AG10803 (cell line): ENCODE results near the gene SNX20.

Experiments
- DNase-seq: peaks from one replicate; pipeline ENCODE4 v3.0.0; 2010; ENCODE audit warnings: low read depth
- H3K4me3 ChIP-seq: 2 replicates; pipeline ENCODE4 v1.5.1; 2011; ENCODE audit warnings: mild to moderate bottlenecking, low read length, control low read depth
- TF ChIP-seq, protein P1 (sequence below): conservative IDR thresholded peaks from 2 replicates; pipeline ENCODE4 v1.5.1; 2011; ENCODE audit warnings: mild to moderate bottlenecking, low read length, control low read depth, inconsistent platforms

The SNX20 gene

DNA sequence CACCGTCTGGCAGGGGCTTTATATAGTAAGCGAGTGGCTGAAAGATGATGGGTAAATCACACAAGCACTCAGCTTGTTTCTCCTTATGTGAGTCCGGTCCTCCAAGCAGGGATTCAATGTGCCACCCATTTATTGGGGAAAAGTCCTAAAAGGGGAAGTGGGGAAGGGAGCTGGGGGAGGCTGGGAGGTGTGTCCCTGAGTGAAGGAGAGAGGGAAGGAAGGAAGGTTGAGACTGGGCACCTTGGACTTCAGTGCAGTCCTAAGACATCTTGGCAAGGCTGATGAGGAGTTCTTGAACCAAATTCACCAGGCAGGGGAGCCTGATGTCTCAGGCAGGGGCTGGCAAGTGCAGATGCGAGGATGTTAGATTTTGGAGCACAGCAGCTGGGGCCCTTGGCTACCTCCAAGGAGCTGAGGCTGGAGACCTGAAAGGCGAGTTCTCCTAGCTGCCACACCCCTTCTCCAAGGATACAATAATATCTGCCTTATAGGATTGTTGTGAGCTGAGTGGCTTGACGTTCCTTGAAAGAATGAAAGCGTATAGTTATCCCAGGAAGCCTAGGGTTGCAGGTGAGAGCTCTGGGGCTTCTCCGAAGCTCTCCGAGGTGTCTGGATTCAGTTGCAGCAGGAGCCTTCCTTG lies 37.8 kb upstream of the SNX20 start:
- DNase-seq, result no peak
- TF ChIP-seq, protein P1, sequence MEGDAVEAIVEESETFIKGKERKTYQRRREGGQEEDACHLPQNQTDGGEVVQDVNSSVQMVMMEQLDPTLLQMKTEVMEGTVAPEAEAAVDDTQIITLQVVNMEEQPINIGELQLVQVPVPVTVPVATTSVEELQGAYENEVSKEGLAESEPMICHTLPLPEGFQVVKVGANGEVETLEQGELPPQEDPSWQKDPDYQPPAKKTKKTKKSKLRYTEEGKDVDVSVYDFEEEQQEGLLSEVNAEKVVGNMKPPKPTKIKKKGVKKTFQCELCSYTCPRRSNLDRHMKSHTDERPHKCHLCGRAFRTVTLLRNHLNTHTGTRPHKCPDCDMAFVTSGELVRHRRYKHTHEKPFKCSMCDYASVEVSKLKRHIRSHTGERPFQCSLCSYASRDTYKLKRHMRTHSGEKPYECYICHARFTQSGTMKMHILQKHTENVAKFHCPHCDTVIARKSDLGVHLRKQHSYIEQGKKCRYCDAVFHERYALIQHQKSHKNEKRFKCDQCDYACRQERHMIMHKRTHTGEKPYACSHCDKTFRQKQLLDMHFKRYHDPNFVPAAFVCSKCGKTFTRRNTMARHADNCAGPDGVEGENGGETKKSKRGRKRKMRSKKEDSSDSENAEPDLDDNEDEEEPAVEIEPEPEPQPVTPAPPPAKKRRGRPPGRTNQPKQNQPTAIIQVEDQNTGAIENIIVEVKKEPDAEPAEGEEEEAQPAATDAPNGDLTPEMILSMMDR, result no peak
- H3K4me3 ChIP-seq, result no peak overlapping the region

DNA sequence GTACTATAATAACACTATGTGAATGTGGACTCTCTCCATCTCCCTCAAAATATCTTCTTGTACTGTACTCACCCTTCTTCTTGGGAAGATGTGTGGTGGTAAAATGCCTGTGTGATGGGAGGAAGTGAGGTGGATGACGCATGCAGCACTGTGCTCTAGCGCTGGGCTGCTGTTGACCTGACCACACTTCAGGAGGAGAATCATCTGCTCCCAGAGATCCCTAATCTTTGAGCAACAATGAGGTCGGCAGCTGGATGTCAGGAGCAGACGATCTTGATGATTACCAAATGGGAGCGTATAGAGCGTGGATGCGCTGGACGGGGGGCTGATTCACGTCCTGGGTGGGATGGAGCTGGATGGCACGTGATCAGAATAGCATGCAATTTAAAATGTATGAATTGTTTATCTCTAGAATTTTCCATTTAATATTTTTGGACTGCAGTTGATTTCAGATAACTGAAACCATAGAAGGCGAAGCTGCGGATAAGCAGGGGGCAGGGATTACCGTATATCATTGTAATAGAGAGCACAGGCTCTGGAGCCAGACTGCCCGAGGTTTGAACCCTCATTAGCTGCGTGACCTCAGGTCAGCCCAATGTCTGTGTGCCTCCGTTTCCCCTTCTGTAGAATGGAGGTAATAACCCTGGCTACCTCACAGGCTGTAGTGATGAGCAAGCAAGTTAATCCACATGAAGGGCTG lies 37.1 kb upstream of the SNX20 start:
- peak; percentile 50 for DNase-seq
- TF ChIP-seq, protein P1, result no peak
- H3K4me3 ChIP-seq, result peak overlapping the region; percentile 38

DNA sequence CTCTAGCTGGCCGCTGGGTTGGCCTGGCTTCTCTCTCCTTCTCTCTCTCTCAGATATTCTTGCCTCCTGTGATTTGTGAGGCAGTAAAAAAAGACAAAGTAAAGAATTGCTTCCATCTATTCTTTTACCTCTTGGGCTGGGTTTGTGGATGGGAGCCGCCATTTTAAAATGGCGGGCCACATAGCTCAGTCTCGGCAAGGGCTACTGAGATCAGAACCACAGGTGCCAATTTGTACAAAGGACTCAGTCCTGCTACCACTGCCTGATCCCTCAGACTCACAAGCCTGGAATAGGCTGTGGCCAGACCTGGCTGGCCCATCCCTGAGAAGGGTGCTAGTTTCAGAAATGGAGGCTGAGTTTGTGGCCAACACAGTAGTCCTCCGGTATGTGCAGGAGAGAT lies 36.4 kb upstream of the SNX20 start:
- no peak overlapping the region for H3K4me3 ChIP-seq
- no peak for DNase-seq
- TF ChIP-seq, protein P1, result no peak

DNA sequence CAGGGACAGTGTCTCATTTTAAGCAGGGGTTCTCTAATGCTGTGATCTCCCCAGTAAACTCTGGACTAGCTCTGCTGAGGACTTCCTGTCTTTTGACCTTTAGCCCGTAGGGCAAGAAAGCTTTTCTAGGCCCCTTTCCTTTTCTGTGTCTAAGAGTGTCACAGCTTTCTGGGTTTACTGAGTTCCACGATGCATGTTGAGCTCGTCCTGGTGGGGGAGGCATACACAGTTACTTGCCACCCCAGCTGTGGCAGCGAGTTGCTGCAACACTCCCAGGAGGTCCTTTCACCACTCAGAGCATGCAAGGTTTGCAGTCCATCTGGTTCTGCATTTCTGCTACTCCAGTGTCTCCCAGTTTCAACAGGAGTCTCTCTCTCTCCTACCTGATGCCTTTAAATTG lies 36.0 kb upstream of the SNX20 start:
- TF ChIP-seq, protein P1, result no peak
- H3K4me3 ChIP-seq, result no peak overlapping the region
- no peak for DNase-seq

DNA sequence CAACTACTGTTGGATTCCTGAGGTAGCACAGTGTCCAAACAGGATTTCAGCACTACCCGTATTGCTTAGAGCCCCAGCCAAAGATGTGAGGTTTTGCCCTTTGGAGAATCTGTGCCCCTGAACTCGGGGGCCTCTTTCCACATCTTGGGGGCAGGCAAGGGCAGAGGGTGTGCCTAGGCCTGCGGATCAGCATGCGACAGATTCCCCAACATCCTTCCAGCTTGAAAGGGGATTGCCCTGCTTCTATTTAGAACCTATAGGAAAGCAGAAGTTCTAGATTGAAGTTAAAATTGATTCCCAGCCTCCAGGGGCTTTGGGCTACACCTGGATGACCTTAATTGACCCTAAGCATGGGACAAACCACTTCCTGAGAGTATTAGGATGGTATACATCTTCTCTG lies 31.8 kb upstream of the SNX20 start:
- H3K4me3 ChIP-seq, result no peak overlapping the region
- no peak for DNase-seq
- TF ChIP-seq, protein P1, result no peak

DNA sequence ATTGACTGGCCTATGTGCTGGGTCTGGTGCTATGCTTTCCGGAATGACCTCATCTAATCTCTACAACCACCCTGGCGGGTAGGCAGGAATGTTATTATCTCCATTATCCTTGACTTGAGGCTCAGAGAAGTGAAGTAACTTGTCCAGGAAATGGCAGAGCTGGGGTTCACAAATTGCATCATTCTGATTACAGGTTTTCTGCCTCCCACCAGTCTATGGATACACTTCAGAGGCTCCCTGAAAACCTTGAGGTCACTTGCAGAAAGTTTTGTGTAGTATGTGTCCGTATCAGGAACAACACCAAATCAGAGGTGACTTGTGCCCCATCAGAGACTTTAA lies 31.4 kb upstream of the SNX20 start:
- no peak overlapping the region for H3K4me3 ChIP-seq
- DNase-seq, result no peak
- TF ChIP-seq, protein P1, result no peak

DNA sequence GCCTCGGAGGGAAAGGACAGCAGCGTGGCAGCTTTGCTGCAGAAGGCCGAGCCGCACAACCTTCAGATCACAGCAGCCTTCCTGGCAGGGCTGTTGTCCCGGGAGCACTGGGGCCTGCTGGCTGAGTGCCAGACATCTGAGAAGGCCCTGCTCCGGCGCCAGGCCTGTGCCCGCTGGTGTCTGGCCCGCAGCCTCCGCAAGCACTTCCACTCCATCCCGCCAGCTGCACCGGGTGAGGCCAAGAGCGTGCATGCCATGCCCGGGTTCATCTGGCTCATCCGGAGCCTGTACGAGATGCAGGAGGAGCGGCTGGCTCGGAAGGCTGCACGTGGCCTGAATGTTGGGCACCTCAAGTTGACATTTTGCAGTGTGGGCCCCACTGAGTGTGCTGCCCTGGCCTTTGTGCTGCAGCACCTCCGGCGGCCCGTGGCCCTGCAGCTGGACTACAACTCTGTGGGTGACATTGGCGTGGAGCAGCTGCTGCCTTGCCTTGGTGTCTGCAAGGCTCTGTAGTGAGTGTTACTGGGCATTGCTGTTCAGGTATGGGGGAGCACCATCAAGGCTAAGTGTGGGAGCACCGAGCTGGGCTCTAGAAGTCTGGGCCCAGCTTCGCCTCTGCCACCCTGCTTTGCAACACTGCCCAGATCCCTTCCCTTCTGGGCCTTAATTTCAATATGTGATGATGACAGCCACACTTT lies 30.9 kb upstream of the SNX20 start:
- TF ChIP-seq, protein P1, result no peak
- no peak overlapping the region for H3K4me3 ChIP-seq
- no peak for DNase-seq
